Pulmonary artery endothelial cell (primary cell): ENCODE measurements around the gene RNGTT. TPM values are rescaled to one million over a fixed set of nuclear protein-coding genes. Genes with fewer than 3 reads are reported as not detected.
"Not testable (repeated sequence)": the region's sequence is repeated elsewhere in the genome, so short reads cannot be mapped to it uniquely, and the experiment has no call there.

Source experiments
- DNase-seq: peaks from one replicate; pipeline ENCODE4 v3.0.0-alpha.2; 2011; ENCODE audit warnings: low read depth, low spot score
- total RNA-seq: library from RNA; depleted of rRNA; stranded (reverse); fragments of >200 nt; gene quantifications from 2 replicates; pipeline ENCODE4 v1.2.3, GENCODE V29; 2014

RNGTT gene
- total RNA-seq, 1 donor from 2014 or later, result 14.8 TPM

DNA sequence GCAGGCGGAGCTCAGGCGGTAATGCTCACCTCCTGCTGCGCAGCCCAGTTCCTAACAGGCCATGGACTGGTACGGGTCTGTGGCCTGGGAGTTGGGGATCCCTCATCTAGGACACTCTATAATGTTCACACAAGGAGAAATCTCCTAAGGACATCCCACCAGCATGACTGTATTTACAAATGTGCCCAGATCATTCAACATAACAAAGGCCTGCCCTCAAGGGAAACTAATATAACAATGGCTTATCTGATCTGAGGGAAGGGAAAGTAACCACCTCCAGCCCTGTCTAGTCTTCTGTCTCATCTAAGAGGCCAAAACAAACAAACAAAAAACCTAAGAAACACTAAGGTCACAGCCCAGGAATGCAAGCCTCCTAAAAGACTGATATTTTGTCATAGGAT, 232.8 kb downstream of the RNGTT start:
- DNase-seq, result peak; percentile 36

DNA sequence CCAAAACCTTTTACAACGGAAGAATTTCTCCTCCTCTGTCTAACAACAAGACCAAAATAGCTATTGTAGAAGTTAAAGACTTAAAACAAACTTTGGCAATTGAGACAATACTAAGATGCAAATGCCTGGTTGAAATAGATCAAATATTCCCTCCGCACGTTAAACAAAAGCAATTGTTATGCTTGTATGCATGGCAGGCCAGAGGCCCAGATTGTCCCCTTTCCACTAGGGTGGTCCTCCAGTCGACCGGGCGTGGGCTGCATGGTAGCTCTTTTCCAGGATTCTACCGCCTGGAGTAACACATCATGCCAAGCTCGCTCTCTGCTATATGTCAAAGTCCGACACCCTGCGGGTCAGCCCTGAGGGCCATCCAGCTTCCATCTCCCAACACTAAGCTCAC, 234.7 kb downstream of the RNGTT start:
- DNase-seq, result no peak

- not testable (repeated sequence) for DNase-seq
Measured at GRCh38 chr6:88726409-88726808, 237.0 kb downstream of the RNGTT start.

DNA sequence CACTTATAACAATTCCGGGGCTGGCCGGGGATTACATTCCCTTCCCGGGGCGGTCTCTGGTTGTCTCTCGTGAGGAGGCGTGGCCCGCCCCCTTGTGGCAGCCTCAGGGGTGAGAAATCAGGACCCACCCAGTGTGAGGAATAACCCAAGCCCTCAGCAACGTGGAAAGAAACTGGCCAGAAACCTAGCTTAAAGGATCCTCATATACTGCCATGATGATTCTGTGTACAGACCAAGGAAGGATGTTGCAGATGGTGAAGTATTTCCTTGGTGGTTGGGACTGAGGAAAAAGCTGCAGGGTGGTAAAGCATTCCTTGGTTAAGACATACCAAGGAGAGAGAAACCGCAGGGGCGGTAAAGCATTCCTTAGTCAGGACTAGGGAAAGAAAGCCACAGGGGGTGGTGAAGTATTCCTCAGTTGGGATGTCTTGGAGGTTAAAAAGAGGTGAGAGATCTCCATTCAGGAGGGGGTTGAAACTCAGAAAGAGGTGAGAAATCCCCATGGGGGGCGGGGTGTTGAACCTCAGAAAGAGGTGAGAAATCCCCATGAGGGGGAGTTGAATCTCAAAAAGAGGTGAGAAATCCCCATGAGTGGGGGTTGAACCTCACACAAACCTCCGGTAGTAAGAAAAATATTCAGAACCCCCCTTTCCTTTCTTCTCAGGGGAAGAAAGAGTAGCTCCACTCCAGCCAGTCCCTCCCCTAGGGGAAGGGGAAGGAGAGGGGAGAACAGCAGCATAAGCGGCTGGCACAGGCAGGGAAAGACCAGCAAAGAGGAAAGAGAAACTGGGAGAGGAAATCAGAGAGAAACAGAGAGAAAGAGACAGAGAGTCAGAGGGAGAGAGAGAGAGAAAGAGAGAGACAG, 238.1 kb downstream of the RNGTT start:
- DNase-seq, result no peak

- no peak for DNase-seq
Measured at GRCh38 chr6:88722686-88723085, 240.7 kb downstream of the RNGTT start.

GRCh38 chr6:88716399-88716798, 247.0 kb downstream of the RNGTT start:
- not testable (repeated sequence) for DNase-seq

GRCh38 chr6:88712243-88712936, 251.0 kb downstream of the RNGTT start:
- DNase-seq, result no peak

GRCh38 chr6:88709819-88710246, 253.6 kb downstream of the RNGTT start:
- DNase-seq, result no peak

GRCh38 chr6:88708197-88708744, 255.1 kb downstream of the RNGTT start:
- DNase-seq, result no peak

DNA sequence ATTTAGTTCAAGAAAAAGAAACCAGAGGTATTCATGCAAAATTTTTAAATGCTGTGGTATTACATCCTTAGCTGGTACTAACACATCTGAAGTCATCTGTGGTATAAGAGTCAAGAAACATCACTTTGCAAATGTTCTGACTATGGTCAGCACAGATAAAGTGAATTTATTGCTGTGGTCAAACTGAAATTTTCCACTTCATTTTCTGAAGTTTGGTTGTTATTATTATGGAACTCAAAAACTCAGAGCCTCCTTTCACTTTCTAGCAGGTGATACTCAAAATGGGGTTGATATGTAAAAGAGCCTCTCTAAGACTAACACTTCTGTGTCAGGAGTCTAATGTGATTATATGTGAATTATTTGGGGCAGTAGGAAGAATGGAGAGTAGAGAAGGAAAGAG, 257.8 kb downstream of the RNGTT start:
- DNase-seq, result no peak

- DNase-seq, result no peak
Measured at GRCh38 chr6:88704980-88705379, 258.4 kb downstream of the RNGTT start.

GRCh38 chr6:88702956-88703556, 260.4 kb downstream of the RNGTT start:
- no peak for DNase-seq

- no peak for DNase-seq
Measured at GRCh38 chr6:88698661-88699060, 264.8 kb downstream of the RNGTT start.

DNA sequence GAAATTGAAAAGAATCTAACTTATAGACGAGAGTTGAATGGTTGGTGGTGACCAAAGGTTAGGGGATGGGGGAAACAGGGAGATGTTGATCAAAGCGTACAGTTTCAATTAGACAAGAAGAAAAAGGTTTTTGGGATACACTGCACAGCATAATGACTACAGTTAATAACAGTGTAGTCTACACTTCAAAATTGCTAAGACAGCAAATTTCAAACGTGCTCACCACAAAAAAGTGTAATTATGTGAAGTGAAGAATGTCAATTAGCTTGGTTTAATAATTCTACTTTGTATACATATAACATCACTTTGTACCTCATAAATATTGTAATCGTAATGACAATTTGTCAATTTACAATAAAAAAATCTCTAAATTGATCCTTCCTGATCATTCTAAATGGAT, 267.5 kb downstream of the RNGTT start:
- no peak for DNase-seq

GRCh38 chr6:88683734-88684133, 279.7 kb downstream of the RNGTT start:
- no peak for DNase-seq

GRCh38 chr6:88680654-88681053, 282.8 kb downstream of the RNGTT start:
- no peak for DNase-seq

- DNase-seq, result no peak
Measured at GRCh38 chr6:88679841-88680240, 283.6 kb downstream of the RNGTT start.

GRCh38 chr6:88677356-88677755, 286.1 kb downstream of the RNGTT start:
- no peak for DNase-seq

DNA sequence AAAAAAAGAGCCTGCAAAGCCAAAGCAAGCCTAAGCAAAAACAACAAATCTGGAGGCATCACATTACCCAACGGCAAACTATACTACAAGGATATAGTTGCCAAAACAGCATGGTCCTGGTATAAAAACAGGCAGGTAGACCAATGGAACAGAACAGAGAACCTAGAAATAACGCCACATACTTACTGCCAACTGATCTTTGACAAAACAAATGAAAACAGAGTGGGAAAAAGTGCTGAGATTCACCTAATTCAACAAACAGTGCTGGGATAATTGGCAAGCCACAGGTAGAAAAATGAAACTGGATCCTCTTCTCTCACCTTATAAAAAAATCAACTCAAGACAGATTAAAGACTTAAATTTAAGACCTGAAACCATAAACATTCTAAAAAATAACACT, 291.8 kb downstream of the RNGTT start:
- DNase-seq, result no peak

GRCh38 chr6:88670369-88670768, 293.0 kb downstream of the RNGTT start:
- no peak for DNase-seq

- DNase-seq, result no peak
Measured at GRCh38 chr6:88669475-88669874, 293.9 kb downstream of the RNGTT start.

- DNase-seq, result no peak
Measured at GRCh38 chr6:88666901-88667300, 296.5 kb downstream of the RNGTT start.
